Caki2 (cell line): Measurements from ENCODE around the gene PPP1R3F. TPM values are rescaled to one million over a fixed set of nuclear protein-coding genes. Genes with fewer than 3 reads are reported as not detected.
"Not testable (repeated sequence)": the region's sequence is repeated elsewhere in the genome, so short reads cannot be mapped to it uniquely, and the experiment has no call there.

ENCODE experiments used
- DNase-seq: peaks from one replicate; pipeline ENCODE4 v3.0.0-alpha.2; 2015; ENCODE audit warnings: low read depth
- in situ Hi-C: cut with HindIII; loops from 2 replicates; pipeline ENCODE4 v1.10.0; 2016; ENCODE audit warnings: low sequenced_read_pairs, low pct_unique_long_range_greater_than_20kb, mixed read lengths
- total RNA-seq: library from RNA; depleted of rRNA; stranded (reverse); fragments of >200 nt; shearing (Covaris generic); gene quantifications from 2 replicates; pipeline ENCODE4 v1.2.3, GENCODE V29; 2014; ENCODE audit warnings: low replicate concordance

PPP1R3F gene
- total RNA-seq, 1 experiment from 2014 or later = 18.5 TPM

DNA sequence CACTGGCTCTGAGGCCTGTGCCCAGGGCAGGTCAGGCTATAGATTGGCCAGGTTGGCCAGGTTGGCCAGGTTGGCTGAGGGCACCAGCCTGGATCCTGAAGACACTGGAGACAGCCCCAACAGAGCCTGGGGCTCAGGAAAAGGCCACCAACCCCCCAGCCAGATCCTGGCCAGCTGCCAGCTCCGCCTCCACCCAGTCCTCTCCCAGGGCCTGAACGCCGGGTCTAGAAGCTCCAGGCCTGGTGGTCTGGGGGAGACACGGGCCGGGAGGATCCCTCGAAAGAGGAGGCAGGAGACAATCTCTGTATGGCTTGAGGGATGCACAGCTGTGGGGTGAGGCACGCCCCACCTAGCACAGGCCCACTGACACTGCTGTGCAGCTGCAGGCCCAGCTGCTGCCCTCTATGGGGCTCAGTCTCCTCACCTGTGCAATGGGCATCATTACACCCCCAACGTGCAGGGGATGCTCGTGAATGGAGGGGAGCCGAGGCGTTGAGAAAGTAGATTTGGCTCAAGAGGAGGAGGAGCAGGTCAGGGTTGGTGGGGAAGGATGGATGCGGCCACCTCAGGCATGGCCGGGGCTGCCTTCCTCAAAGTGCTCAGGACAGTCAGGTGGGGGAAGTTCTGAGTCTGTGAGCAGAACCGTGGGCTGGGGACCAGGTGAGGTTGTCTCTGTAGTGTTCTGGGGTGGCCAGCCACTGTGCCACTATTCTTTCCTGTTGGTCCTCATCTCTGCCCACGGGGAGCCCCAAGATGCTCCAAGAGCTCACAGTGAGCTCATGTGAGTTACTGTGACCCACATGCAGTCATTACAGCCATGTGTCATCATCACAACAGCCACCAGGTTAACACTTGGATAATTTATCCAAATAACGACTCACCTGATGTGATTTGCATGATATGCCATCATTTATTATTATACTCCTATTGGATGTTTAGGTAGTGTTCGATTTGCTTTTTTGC lies 23.1 kb downstream of the PPP1R3F start:
- in situ Hi-C loops = no loop called here
- DNase-seq = no peak

DNA sequence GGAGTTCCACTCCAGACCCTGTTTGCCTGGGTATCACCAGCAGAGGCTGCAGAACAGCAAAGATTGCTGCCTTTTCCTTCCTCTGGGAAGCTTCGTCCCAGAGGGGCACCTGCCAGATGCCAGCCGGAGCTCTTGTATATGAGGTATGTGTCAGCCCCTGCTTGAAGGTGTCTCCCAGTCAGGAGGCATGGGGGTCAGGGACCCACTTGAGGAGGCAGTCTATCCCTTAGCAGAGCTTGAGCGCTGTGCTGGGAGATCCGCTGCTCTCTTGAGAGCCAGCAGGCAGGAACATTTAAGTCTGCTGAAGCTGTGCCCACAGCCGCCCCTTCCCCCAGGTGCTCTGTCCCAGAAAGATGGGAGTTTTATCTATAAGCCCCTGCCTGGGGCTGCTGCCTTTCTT lies 29.7 kb downstream of the PPP1R3F start:
- in situ Hi-C loops, DNase-seq: not testable (repeated sequence)

DNA sequence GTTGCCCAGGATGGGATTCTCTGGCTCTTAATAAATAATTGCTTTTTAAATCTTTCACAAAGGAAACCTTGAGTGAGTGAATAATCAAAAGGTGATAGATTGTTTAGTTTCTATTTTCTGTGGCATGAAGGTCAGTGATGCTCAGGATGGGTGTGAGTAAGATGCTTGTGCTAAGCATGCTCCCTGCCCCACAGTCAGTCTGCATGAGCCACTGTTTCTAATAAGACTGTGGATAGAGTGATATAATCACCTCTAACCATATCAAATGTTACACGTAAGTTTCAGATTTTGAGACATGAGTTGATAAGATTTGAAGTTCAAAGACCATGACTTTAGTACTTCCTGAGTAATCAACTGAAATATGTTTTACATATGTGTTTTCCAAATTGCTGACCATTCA lies 31.1 kb downstream of the PPP1R3F start:
- DNase-seq = no peak
- in situ Hi-C loops = no loop called here

DNA sequence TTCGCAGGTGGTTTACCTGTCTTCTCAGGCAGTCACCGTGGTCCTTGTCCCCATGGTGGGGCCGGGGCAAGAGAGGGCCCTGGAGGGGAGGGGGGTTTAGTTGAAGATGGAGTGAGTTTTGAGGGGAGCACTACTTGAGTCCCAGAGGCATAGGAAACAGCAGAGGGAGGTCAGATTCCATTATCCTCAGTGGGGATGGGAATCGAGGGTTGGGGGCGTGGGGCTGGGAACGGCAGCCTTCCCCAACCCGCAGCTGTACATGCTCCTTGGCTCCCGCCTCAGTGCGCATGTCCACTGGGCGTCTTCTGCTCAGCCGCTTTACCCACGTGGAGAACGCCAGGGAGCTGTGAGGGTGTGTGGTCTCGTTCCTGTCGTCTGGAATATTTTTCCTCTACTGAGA lies 33.8 kb downstream of the PPP1R3F start, which contains the start of gene GAGE10:
Gene GAGE10 (plus strand): TSS at position 301 of the 400 bp plus-strand sequence. CDS start 1,214 bp downstream, outside the sequence.
- in situ Hi-C loops = no loop called here
- DNase-seq = no peak

DNA sequence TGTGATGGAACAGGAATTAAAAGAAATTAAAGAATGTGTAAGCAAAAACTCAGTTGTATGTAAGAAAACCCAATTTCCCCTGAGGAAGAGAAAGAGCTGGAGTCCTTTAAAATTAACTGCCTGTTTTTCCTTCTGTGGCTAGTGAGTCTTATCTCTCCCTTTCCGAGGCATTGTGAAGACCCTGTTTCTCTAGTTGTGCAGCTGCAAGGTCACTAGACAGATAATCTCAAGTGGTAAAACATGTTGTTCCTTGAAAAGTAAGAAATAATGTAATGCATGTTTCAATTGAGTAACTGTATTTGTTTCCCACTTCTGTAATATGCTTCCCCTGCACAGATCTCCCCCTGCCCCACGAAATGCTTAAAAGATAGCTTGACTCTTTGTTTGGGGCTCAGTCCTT lies 38.2 kb downstream of the PPP1R3F start:
- DNase-seq, in situ Hi-C loops: not testable (repeated sequence)

DNA sequence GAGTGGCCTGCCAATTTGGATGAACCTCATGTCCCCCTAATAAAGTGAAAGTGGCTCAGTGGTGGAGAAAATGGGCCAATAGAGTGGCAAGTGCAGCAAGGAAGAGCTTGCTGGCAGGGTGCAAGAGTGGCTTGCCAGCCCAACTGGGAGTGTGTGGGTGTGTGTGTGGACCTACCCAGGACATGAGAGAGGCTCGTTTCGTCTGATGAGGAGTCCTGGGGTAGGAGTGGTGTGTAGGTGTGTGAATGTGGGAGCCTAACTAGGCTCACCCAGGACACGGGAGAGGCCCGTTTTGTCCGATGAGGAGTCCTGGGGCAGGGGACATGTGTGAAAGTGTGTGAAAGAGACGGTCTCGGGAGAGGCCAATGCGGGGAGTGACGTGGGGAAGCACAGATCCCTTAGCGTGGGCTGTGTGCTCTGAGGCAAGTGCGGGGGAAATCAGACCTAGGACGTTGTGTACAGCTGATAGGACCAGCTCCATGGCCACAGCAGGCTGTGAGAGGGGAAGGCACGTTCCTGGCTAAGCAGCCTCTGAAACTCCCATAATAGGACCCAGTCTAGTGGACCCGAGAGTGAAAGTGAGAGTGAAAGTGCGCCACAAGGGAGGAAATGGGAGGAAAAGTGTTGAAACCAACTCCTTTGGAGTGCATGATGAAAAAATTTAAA lies 39.1 kb downstream of the PPP1R3F start:
- DNase-seq = no peak
- in situ Hi-C loops = no loop called here

DNA sequence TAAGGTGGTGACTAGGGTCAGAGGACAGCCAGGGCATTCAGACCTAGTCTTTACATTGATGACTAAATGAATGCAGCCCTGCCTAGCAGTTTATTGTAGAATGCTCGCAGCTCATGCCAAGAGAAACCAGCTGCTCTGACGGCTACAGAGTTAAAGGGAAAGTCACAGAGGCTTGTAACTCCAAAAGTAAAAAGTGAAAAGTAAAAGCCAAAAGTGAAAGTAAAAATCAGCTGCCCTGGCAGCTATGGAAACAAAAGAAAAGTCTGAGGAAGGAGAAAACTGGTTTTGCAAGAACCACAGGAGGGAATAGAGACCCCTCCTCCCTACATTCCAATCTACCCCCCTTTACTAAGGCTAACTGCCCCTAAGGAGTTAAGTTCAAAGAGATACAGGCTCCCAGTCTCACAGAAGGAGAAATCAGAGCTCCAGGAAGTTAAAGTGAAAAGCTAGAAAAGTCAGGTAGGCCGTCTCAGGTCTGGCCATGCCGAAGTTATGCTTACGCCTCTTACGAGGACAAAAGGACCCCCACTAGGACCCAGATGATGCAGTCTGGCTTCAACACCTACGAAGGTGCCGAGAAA lies 39.9 kb downstream of the PPP1R3F start:
- DNase-seq = no peak
- in situ Hi-C loops = no loop called here

DNA sequence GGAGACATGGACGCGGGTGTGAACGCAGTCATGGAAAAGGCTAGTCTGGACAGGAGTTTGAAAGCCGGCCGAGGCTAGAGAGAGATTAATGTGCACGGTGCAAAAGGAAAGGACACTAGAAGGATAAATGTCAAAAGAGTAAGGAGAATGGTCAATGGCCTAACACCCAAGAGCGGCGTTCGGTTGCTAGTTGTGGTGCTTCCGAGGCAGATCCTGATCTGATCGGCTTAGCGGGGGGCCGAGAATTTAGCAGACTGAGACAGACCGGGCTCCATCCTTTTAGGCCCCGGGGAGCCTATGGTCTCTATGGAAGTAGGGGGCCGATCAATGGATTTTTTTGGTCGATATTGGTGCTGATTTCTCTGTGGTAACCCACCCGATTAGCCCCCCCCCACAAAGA lies 40.8 kb downstream of the PPP1R3F start:
- in situ Hi-C loops = no loop called here
- no peak for DNase-seq

DNA sequence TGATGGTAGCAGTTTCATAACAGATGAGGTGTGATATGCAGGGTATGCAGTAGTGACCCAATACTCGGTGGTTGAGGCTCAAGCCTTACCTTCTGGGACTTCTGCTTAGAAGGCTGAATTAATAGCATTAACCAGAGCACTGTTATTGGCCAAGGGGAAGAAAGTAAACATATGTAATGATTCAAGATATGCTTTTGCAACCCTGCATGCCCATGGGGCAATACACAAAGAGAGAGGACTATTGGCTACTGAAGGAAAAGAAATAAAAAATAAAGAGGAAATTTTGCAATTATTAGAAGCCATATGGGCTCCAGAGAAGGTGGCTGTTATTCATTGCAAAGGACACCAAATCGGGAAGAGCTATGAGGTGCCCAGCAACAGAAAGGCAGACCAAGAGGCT lies 42.6 kb downstream of the PPP1R3F start:
- no peak for DNase-seq
- in situ Hi-C loops = no loop called here

DNA sequence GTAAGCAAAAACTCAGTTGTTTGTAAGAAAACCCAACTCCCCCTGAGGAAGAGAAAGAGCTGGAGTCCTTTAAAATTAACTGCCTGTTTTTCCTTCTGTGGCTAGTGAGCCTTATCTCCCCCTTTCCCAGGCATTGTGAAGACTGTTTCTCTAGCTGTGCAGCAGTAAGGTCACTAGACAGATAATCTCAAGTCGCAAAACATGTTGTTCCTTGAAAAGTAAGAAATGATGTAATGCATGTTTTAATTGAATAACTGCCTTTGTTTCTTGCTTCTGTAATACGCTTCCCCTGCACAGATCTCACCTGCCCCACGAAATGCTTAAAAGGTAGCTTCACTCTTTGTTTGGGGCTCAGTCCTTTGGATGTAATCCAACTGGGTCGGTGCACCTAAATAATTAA lies 46.5 kb downstream of the PPP1R3F start:
- in situ Hi-C loops = no loop called here

DNA sequence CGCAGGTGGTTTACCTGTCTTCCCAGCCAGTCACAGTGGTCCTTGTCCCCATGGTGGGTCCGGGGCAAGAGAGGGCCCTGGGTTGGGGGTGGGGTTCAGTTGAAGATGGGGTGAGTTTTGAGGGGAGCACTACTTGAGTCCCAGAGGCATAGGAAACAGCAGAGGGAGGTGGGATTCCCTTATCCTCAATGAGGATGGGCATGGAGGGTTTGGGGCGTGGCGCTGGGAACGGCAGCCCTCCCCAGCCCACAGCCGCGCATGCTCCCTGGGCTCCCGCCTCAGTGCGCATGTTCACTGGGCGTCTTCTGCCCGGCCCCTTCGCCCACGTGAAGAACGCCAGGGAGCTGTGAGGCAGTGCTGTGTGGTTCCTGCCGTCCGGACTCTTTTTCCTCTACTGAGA lies 52.1 kb downstream of the PPP1R3F start, which contains the start of gene GAGE12J:
Gene GAGE12J (plus strand): TSS at position 301 of the 400 bp plus-strand sequence. CDS start 1,157 bp downstream, outside the sequence.
- in situ Hi-C loops, DNase-seq: not testable (repeated sequence)

More for the DNA sequence above, 46.5 kb downstream of the PPP1R3F start:
- no peak for DNase-seq

DNA sequence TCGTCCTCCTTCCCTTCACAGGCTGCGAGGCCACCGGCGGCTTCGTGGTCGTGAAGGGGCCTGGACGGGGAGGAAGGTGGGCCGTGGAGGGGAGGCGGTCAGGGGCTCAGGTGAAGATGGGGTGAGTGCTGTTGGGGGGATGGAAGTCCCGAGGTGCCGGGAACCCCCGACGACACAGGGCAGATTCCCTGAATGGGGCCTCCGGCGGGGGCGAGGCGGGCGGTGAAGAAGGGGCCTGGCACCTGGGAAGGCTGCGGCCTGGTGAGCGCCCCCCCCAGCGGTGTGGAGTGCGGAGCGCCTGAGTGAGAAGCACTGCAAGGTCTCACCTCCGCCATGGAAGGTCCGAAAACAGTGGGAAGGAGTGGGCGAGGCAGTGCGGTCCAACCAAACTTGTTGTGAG lies 52.7 kb downstream of the PPP1R3F start:
- DNase-seq, in situ Hi-C loops: not testable (repeated sequence)

DNA sequence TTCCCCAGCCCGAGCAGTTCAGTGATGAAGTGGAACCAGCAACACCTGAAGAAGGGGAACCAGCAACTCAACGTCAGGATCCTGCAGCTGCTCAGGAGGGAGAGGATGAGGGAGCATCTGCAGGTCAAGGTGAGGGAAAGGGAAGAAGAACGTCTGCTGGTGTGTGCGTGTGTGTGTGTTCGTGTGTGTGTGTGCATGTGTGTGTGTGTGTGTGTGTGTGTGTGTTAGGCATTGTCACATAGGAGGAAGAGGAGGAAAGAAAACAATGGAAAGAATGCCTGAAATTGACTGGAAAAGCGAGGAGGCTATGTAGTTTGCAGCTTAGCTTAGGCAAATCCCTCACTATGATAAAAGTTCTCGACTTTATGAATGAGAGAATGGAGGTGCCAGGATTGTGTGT lies 54.1 kb downstream of the PPP1R3F start:
- in situ Hi-C loops, DNase-seq: not testable (repeated sequence)

DNA sequence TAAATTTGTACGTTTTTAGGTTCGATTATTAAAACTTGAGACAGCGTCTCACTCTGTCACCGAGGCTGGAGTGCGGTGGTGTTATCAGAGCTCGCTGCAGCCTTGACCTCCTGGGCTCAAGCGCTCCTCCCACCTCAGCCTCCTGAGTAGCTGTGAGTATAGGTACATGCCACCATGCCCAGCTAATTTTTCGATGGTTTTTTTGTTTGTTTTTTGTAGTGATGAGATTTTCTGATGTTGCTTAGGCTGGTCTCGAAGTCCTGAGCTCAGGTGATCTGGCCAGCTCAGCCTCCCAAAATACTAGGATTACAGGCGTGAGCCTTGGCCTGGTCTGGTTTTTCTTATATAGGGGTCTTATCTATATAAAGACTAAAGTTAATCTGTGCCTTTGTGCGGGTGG lies 60.8 kb downstream of the PPP1R3F start:
- in situ Hi-C loops = not testable (repeated sequence)

DNA sequence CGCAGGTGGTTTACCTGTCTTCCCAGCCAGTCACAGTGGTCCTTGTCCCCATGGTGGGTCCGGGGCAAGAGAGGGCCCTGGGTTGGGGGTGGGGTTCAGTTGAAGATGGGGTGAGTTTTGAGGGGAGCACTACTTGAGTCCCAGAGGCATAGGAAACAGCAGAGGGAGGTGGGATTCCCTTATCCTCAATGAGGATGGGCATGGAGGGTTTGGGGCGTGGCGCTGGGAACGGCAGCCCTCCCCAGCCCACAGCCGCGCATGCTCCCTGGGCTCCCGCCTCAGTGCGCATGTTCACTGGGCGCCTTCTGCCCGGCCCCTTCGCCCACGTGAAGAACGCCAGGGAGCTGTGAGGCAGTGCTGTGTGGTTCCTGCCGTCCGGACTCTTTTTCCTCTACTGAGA lies 61.7 kb downstream of the PPP1R3F start, which contains the start of gene GAGE13:
Gene GAGE13 (plus strand): TSS at position 301 of the 400 bp plus-strand sequence. CDS start 1,156 bp downstream, outside the sequence.
- DNase-seq, in situ Hi-C loops: not testable (repeated sequence)

More for the DNA sequence above, 60.8 kb downstream of the PPP1R3F start:
- not testable (repeated sequence) for DNase-seq

DNA sequence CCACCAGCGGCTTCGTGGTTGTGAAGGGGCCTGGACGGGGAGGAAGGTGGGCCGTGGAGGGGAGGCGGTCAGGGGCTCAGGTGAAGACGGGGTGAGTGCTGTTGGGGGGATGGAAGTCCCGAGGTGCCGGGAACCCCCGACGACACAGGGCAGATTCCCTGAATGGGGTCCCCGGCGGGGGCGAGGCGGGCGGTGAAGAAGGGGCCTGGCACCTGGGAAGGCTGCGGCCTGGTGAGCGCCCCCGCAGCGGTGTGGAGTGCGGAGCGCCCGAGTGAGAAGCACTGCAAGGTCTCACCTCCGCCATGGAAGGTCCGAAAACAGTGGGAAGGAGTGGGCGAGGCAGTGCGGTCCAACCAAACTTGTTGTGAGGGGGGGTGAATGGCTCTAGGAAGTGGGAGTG lies 62.2 kb downstream of the PPP1R3F start:
- DNase-seq, in situ Hi-C loops: not testable (repeated sequence)
